Duodenal mucosa (tissue), 2 donors: Measurements from ENCODE around the gene HECTD2.

Source experiments
- H3K27ac ChIP-seq: one replicate; pipeline ENCODE4 v1.7.0; 2013; ENCODE audit warnings: low read depth, low read length
- H3K27me3 ChIP-seq, 2 donors: one replicate each; pipeline ENCODE4 v1.7.0; 2013; ENCODE audit warnings: low read length in 2 of 2, control low read depth in 1 of 2; ENCODE audit not compliant: insufficient read depth in 2 of 2, control insufficient read depth in 1 of 2
- H3K36me3 ChIP-seq, 2 donors: one replicate each; pipeline ENCODE4 v1.7.0; 2013; ENCODE audit warnings: low read length in 2 of 2, control low read depth in 1 of 2; ENCODE audit not compliant: insufficient read depth in 2 of 2, control insufficient read depth in 1 of 2
- H3K4me1 ChIP-seq, 2 donors: one replicate each; pipeline ENCODE4 v1.7.0; 2013; ENCODE audit warnings: low read length in 2 of 2, control low read depth in 1 of 2; ENCODE audit not compliant: insufficient read depth in 2 of 2, control insufficient read depth in 1 of 2
- H3K4me3 ChIP-seq, 2 donors: one replicate each; pipeline ENCODE4 v1.7.0; 2013; ENCODE audit warnings: low read length in 2 of 2, low read depth in 1 of 2
- H3K9ac ChIP-seq, 2 donors: one replicate each; pipeline ENCODE4 v1.7.0; 2013; ENCODE audit warnings: low read length in 2 of 2, low read depth in 1 of 2
- H3K9me3 ChIP-seq, 2 donors: one replicate each; pipeline ENCODE4 v1.7.0; 2013; ENCODE audit warnings: low read length in 2 of 2, control low read depth in 1 of 2; ENCODE audit not compliant: control insufficient read depth in 1 of 2

HECTD2 gene

DNA sequence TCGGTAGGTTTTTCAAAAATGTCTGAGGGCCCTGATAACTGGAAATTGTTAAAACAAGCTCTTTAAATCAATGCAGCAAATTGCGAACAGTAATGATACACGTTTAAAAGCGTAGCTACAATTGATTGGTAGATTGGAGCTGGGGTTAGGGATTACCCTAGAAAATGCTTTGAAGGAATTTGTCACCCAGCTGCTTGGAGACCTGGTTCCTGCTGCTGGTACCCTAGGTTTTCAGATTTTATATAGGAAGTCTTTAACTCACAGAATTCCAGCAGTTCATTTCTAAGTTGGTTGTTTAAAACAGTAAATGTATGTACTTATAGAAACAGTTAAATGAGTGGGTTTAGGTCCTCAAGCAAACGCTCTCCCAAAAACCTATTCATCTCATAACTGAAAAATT lies 1.5 kb downstream of the HECTD2 start:
- H3K36me3 ChIP-seq, result no peaks in the 10 kb centered on the region
- H3K9ac ChIP-seq, result no peak overlapping the region
- no peak overlapping the region for H3K27ac ChIP-seq
- no peaks in the 10 kb centered on the region for H3K27me3 ChIP-seq
- H3K9me3 ChIP-seq, result no peaks in the 10 kb centered on the region
- peaks cover 0 to 15% of the 10 kb centered on the region in 2 donors for H3K4me1 ChIP-seq
- H3K4me3 ChIP-seq, result no peak overlapping the region

DNA sequence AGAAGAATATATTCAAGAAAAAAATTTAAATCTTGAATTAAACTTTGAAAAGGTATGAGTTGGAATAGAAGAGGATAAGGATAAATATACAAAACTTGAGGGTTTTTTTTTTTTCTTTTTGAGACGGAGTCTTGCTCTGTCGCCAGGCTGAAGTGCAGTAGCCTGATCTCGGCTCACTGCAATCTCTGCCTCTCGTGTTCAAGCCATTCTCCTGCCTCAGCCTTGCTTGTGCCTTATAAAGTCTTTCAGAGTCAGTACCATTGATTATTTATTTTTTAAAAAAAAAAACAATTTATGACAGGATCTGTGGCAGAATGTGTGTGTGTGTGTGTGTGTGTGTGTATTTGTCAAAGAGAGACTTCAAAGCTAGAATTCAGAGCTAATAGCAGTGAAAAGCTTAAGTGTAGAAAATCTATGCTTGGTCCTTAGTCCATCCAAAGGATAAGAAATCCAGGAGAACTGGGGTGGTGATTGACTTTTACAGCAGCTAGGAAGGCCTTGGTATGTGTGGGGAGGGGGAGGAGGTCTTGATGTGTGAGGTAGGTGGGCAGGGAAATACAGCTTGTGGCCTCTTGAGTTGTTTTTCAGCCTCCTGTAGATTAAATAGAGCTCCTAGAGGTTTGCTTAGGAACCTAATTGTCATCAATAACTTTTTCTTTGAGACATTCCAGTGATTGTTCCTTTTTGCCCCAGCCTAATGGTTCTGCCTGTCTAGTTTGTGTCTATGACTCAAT lies 2.4 kb downstream of the HECTD2 start:
- Histone ChIP-seq H3K9ac (no peak overlapping the region), H3K36me3 (no peaks in the 10 kb centered on the region), H3K9me3 (no peaks in the 10 kb centered on the region), H3K4me1 (peaks cover 0 to 19% of the 10 kb centered on the region in 2 donors), H3K27me3 (no peaks in the 10 kb centered on the region), H3K4me3 (no peak overlapping the region), H3K27ac (no peak overlapping the region)

DNA sequence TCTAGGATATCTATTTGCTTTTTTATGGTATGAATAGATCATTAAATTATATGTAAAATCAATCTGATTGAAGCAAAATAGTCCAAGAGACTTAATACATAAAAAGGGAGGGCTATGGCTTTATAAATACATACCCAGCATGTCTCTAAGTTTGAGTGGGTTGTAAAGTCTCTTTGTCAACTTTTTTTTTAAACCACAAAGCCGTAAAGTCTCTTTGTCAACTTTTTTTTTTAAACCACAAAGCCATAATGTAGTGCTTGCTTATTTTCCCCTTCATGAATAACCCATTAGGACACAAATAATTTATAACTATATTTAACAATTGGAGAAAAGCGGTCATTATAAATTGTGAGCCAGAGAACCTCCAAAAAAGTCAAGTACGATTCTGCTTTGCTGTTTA lies 5.7 kb downstream of the HECTD2 start:
- Histone ChIP-seq H3K27me3 (no peaks in the 10 kb centered on the region), H3K9ac (no peak overlapping the region), H3K4me1 (peaks cover 0 to 12% of the 10 kb centered on the region in 2 donors), H3K4me3 (no peak overlapping the region), H3K27ac (no peak overlapping the region), H3K9me3 (no peaks in the 10 kb centered on the region), H3K36me3 (no peaks in the 10 kb centered on the region)

DNA sequence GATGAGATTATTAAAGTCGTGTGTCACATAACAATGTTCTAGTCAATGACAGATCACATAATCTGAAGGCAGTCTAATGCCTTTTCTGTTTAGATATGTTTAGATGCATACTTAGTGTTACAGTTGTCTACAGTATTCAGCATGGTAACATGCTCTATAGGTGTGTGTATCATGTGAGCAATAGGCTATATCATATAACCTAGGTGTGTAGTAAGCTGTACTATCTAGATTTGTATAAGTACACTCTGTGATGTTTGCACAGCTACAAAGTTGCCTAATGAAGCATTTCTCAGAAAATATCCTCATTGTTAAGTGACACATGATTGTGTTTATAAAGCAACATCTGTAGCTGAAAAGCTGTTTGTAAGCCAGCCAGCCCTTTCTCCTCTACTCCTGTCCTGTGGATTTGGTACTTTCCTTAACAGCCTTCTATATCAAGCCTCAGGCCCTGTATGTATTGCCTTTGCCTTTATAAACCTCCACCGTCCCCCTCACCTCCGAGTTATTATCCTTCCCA lies 6.3 kb downstream of the HECTD2 start:
- no peaks in the 10 kb centered on the region for H3K9me3 ChIP-seq
- H3K4me3 ChIP-seq, result no peak overlapping the region
- no peak overlapping the region for H3K9ac ChIP-seq
- H3K27me3 ChIP-seq, result no peaks in the 10 kb centered on the region
- H3K27ac ChIP-seq, result no peak overlapping the region
- no peaks in the 10 kb centered on the region for H3K36me3 ChIP-seq
- peaks cover 0 to 9% of the 10 kb centered on the region in 2 donors for H3K4me1 ChIP-seq

DNA sequence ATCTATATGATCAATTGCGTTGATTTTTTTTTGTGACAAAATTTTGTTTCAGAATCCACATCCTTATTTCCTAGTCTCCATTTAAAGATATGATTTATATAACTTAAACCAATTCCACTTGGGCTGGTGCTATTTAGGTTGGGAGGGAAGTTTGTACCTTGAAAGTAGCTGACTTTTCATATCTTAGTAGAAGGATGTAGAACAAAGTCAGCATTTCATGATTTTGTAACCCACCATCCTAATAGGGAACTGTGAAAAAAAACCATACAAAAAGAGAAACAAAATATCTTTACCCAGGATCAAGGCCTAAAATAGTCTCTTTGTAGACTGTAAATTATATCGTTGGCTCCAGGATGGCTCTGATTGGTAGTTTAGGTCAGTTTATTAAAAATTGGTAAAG lies 8.3 kb downstream of the HECTD2 start:
- Histone ChIP-seq H3K27ac (no peak overlapping the region), H3K4me3 (no peak overlapping the region), H3K36me3 (no peaks in the 10 kb centered on the region), H3K4me1 (peaks cover 0 to 9% of the 10 kb centered on the region in 2 donors), H3K9ac (no peak overlapping the region), H3K9me3 (no peaks in the 10 kb centered on the region), H3K27me3 (no peaks in the 10 kb centered on the region)

DNA sequence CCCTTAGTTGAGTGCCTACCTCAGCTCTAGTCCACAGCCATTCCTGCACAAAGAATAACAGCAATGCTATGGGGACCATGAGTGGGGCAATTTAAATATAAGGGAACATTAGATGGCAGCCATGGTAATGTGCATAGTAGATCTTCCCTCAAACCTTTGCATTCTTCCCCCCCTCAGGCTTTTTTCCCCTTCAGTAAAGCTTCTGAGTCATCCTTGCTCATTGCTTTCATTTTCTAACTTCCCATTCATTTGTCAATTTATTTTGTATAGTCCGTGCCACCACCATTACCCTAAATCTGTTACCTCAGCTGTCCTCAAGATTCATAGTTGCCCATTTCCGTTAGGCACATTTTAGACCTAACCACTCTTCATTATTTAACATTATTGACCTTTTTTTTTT lies 10.7 kb downstream of the HECTD2 start:
- no peaks in the 10 kb centered on the region for H3K36me3 ChIP-seq
- H3K4me1 ChIP-seq, result peaks cover 0 to 9% of the 10 kb centered on the region in 2 donors
- no peaks in the 10 kb centered on the region for H3K9me3 ChIP-seq
- no peak overlapping the region for H3K27ac ChIP-seq
- H3K27me3 ChIP-seq, result no peaks in the 10 kb centered on the region
- H3K4me3 ChIP-seq, result no peak overlapping the region
- no peak overlapping the region for H3K9ac ChIP-seq

DNA sequence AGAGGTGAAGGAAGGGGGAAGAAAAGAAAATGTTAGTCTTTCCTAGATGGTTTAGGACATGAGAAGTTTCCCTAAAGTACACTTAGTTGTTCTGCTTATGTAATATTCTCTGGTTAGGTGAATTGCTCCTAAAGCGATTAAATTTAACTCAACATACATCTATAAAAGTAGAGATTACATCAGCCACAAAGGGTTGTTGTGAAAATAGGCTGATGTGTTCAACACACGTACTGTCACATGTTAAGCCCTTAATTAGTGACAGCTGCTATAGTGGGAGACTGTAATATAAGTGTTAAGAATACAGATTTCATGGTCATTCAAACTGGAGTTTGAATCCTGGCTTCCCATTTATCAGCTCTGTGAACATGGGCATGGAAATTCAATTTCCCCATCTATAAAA lies 12.8 kb downstream of the HECTD2 start:
- H3K9ac ChIP-seq, result no peak overlapping the region
- H3K27me3 ChIP-seq, result no peaks in the 10 kb centered on the region
- no peaks in the 10 kb centered on the region for H3K9me3 ChIP-seq
- no peaks in the 10 kb centered on the region for H3K36me3 ChIP-seq
- H3K27ac ChIP-seq, result no peak overlapping the region
- H3K4me3 ChIP-seq, result no peak overlapping the region
- H3K4me1 ChIP-seq, result no peaks in the 10 kb centered on the region

DNA sequence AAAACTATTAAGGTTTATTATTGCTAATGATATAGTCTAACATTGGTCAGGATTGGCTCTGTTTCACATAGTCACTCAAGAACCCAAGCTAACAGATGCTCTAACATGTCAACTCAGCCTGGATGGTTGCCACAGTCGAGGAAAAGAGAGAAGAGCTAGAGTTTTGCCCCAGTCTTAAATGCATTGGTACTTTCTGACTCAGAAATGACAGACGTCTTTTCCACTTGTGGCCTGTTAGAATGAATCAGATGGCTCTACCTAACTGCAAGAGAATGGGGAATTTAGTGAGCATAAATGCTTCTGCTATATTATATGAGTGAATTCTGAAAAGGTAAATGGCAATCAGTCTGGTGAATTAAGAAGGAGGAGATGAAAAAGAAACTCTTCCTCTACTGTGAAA lies 13.9 kb downstream of the HECTD2 start:
- no peaks in the 10 kb centered on the region for H3K9me3 ChIP-seq
- H3K27ac ChIP-seq, result no peak overlapping the region
- no peak overlapping the region for H3K4me3 ChIP-seq
- H3K27me3 ChIP-seq, result no peaks in the 10 kb centered on the region
- no peak overlapping the region for H3K9ac ChIP-seq
- no peaks in the 10 kb centered on the region for H3K36me3 ChIP-seq
- no peaks in the 10 kb centered on the region for H3K4me1 ChIP-seq

DNA sequence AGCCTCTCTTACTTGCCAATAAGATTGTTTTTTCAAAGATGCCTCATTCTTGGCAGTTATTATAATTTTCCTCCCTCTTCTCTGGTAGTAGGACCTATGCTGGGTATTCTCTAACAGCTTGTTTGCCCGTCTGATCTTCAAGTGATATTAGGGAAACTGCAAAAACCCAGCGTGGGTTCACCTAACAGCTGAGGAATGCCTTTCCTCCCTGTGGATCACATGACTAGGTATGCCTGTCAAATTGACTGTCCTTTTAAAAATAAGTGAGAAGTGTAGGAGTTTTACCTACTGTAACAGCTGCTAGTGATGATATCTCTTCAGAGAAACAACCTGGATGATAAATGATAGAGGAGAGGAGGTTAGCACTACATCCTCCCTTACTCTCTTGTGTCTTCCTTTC lies 22.0 kb downstream of the HECTD2 start:
- no peak overlapping the region for H3K4me3 ChIP-seq
- no peak overlapping the region for H3K27ac ChIP-seq
- H3K36me3 ChIP-seq, result peaks cover 0 to 4% of the 10 kb centered on the region in 2 donors
- H3K9me3 ChIP-seq, result no peaks in the 10 kb centered on the region
- no peaks in the 10 kb centered on the region for H3K27me3 ChIP-seq
- no peak overlapping the region for H3K9ac ChIP-seq
- no peaks in the 10 kb centered on the region for H3K4me1 ChIP-seq

DNA sequence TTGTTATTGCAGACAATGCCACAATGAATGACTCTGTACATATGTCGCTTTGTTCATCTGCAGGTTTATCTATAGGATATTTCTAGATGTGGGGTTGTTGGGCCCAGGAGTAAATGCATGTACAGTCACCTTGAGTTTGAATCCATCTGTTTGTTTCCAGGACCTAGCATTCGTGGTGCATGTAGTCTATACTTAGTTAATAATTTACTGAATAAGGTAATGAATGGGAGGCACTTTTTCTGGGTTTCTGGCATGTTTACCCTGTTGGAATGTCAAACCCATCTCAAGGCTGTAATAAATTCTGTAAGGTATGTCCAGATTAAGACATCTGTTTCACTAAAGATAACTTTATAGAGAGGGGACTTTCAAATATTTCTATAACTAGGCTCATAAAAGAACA lies 23.5 kb downstream of the HECTD2 start:
- H3K27ac ChIP-seq, result no peak overlapping the region
- no peak overlapping the region for H3K4me3 ChIP-seq
- H3K4me1 ChIP-seq, result no peaks in the 10 kb centered on the region
- H3K9ac ChIP-seq, result no peak overlapping the region
- H3K27me3 ChIP-seq, result no peaks in the 10 kb centered on the region
- no peaks in the 10 kb centered on the region for H3K9me3 ChIP-seq
- H3K36me3 ChIP-seq, result peaks cover 0 to 7% of the 10 kb centered on the region in 2 donors
